ENCODE results near the gene GPC5.

DNA sequence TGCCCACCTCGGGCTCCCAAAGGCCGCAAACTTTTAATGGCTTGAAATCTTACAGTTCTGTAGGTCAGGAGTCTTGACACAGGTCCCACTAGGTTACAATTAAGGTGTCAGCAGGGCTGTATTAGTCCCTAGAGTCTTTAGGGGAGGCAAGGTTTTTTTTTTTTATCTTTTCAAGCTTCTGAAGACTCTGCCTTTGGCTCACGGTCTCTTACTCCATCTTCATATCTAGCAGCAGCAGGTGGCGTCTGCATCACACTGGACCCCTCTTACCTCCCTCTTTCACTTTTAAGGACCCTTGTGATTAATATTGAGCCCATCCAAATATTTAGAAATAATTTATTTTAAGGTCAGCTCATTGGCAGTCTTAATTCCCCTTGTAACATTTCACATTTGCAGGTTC lies 39.3 kb upstream of the GPC5 start:
- TF ChIP-seq YY1 (IDR thresholded peaks at IDR 0.05; ENCODE audit: insufficient read depth, insufficient read length), result no peak
- TF ChIP-seq SUZ12 (IDR thresholded peaks at IDR 0.05; ENCODE audit: extremely low read depth, insufficient read depth, insufficient read length), result no peak
